ENCODE data around the gene GPAT3.
"Not testable (repeated sequence)": the region's sequence is repeated elsewhere in the genome, so short reads cannot be mapped to it uniquely, and the experiment has no call there.

The GPAT3 gene

DNA sequence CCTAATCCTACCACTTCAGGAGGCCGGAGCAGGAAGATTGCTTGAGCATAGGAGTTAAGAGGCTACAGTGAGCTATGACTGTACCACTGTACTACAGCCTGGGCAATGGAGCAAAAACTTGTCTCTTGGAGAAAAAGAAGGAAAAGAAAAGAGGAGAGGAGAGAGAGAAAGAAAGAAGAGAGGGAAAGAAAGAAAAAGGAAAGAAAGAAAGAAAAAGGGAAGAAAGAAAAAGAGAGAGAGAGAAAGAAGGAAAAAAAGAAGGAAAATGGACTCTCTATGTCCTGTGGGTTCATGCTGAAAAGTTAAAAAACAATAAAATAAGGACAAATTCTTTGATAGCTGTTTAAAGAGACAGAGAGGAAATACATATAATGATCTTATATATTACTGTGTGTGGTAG is 37.7 kb upstream of the GPAT3 start:
- Histone ChIP-seq H3K4me3 (ENCODE audit: low read depth in 1 of 2, low read length in 1 of 2) (no peak overlapping the region), H3K27me3 (no peaks in the 10 kb centered on the region), H3K4me1 (ENCODE audit: control insufficient read depth in 1 of 2, insufficient read depth in 1 of 2, low read depth in 1 of 2, low read length in 1 of 2) (no peaks in the 10 kb centered on the region), H3K36me3 (no peaks in the 10 kb centered on the region), H3K27ac (no peak overlapping the region), H3K9me3 (no peaks in the 10 kb centered on the region)
- TF ChIP-seq, protein P1, sequence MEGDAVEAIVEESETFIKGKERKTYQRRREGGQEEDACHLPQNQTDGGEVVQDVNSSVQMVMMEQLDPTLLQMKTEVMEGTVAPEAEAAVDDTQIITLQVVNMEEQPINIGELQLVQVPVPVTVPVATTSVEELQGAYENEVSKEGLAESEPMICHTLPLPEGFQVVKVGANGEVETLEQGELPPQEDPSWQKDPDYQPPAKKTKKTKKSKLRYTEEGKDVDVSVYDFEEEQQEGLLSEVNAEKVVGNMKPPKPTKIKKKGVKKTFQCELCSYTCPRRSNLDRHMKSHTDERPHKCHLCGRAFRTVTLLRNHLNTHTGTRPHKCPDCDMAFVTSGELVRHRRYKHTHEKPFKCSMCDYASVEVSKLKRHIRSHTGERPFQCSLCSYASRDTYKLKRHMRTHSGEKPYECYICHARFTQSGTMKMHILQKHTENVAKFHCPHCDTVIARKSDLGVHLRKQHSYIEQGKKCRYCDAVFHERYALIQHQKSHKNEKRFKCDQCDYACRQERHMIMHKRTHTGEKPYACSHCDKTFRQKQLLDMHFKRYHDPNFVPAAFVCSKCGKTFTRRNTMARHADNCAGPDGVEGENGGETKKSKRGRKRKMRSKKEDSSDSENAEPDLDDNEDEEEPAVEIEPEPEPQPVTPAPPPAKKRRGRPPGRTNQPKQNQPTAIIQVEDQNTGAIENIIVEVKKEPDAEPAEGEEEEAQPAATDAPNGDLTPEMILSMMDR (IDR thresholded peaks at IDR 0.05) = no peak

DNA sequence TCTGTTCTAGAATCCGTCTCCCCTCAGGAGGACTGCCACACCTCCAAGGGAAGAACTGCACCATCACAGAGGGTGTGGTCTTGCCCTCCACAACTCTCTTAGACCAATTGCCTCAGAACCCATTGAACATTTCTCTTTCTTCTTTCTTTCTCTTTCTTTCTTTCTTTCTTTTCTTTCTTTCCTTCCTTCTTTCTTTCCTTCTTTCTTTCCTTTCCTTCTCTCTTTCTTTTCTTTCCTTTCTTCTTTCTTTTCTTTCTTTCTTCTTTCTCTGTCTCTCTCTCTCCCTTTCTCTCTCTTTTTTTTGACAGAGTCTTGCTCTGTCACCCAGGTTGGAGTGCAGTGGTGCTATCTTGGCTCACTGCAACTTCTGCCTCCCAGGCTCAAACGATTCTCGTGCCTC is 34.2 kb upstream of the GPAT3 start:
- peaks cover 5 to 16% of the 10 kb centered on the region in 2 experiments for H3K4me1 ChIP-seq (ENCODE audit: control insufficient read depth in 1 of 2, insufficient read depth in 1 of 2, low read depth in 1 of 2, low read length in 1 of 2)
- H3K36me3 ChIP-seq; H3K27me3 ChIP-seq; H3K9me3 ChIP-seq; H3K4me3 ChIP-seq (ENCODE audit: low read depth in 1 of 2, low read length in 1 of 2); H3K27ac ChIP-seq: not testable (repeated sequence)

- TF ChIP-seq, protein P1 (IDR thresholded peaks at IDR 0.05) = no peak
- H3K4me3 ChIP-seq (ENCODE audit: low read depth in 1 of 2, low read length in 1 of 2) = no peak overlapping the region
Measured at GRCh38 chr4:83503974-83504373, 31.9 kb upstream of the GPAT3 start.

DNA sequence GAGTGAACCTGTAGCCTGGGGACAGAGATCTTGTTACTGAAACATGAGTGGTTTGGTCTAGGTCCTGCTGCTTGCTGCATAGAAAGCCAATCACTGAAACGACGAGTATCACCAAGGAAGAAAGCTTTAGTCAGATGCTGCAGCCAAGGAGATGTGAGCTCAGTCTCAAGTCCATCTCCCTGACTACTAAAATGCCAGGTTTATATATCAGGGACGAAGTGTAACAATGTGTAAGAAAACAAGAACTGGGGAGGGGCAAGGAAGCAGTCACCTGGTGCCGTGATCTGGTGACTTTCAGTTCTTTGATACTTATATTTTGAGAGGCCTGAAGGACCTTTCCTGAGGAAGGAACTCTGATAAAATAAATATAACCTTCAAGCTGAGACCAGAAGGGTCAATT is 31.4 kb upstream of the GPAT3 start:
- Histone ChIP-seq H3K36me3 (no peaks in the 10 kb centered on the region), H3K4me3 (ENCODE audit: low read depth in 1 of 2, low read length in 1 of 2) (no peak overlapping the region), H3K27ac (peak overlapping the region; percentile 69), H3K4me1 (ENCODE audit: control insufficient read depth in 1 of 2, insufficient read depth in 1 of 2, low read depth in 1 of 2, low read length in 1 of 2) (peaks cover 5 to 16% of the 10 kb centered on the region in 2 experiments), H3K27me3 (no peaks in the 10 kb centered on the region), H3K9me3 (no peaks in the 10 kb centered on the region)
- TF ChIP-seq, protein P1 (IDR thresholded peaks at IDR 0.05) = no peak

More at GRCh38 chr4:83503974-83504373, 31.9 kb upstream of the GPAT3 start:
- no peaks in the 10 kb centered on the region for H3K9me3 ChIP-seq
- H3K4me1 ChIP-seq (ENCODE audit: control insufficient read depth in 1 of 2, insufficient read depth in 1 of 2, low read depth in 1 of 2, low read length in 1 of 2) = peaks cover 5 to 16% of the 10 kb centered on the region in 2 experiments
- H3K27ac ChIP-seq = peak overlapping the region; percentile 69
- no peaks in the 10 kb centered on the region for H3K36me3 ChIP-seq
- H3K27me3 ChIP-seq = no peaks in the 10 kb centered on the region

GRCh38 chr4:83504996-83505395 is 30.9 kb upstream of the GPAT3 start:
- Histone ChIP-seq H3K4me1 (ENCODE audit: control insufficient read depth in 1 of 2, insufficient read depth in 1 of 2, low read depth in 1 of 2, low read length in 1 of 2) (peaks cover 5 to 16% of the 10 kb centered on the region in 2 experiments), H3K9me3 (no peaks in the 10 kb centered on the region), H3K27me3 (no peaks in the 10 kb centered on the region), H3K4me3 (ENCODE audit: low read depth in 1 of 2, low read length in 1 of 2) (no peak overlapping the region), H3K36me3 (no peaks in the 10 kb centered on the region), H3K27ac (peak overlapping the region; percentile 69)
- TF ChIP-seq, protein P1 (IDR thresholded peaks at IDR 0.05) = no peak

- TF ChIP-seq, protein P1 (IDR thresholded peaks at IDR 0.05) = peak; percentile 90
- not testable (repeated sequence) for H3K4me3 ChIP-seq (ENCODE audit: low read depth in 1 of 2, low read length in 1 of 2); H3K36me3 ChIP-seq; H3K27me3 ChIP-seq; H3K27ac ChIP-seq; H3K9me3 ChIP-seq
- H3K4me1 ChIP-seq (ENCODE audit: control insufficient read depth in 1 of 2, insufficient read depth in 1 of 2, low read depth in 1 of 2, low read length in 1 of 2) = peaks cover 4 to 11% of the 10 kb centered on the region in 2 experiments
Measured at GRCh38 chr4:83509156-83509585, 26.7 kb upstream of the GPAT3 start.

Measured in neutrophil (primary cell).